Measurements from ENCODE around the gene SLC4A2. TPM values are rescaled to one million over a fixed set of nuclear protein-coding genes. Genes with fewer than 3 reads are reported as not detected.

SLC4A2 gene
- polyA plus RNA-seq, 3 donors: 70.5 to 87.7 (median 73.5) TPM

- no peak for DNase-seq (ENCODE audit: low read depth in 3 of 3, low spot score in 2 of 3)
Measured at GRCh38 chr7:151060416-151061212, 1.2 kb downstream of the SLC4A2 start.

- DNase-seq (ENCODE audit: low read depth in 3 of 3, low spot score in 2 of 3): no peak
Measured at GRCh38 chr7:151061213-151062110, 2.1 kb downstream of the SLC4A2 start.

GRCh38 chr7:151062111-151062398 lies 2.7 kb downstream of the SLC4A2 start:
- DNase-seq (ENCODE audit: low read depth in 3 of 3, low spot score in 2 of 3): no peak

- no peak for DNase-seq (ENCODE audit: low read depth in 3 of 3, low spot score in 2 of 3)
Measured at GRCh38 chr7:151062399-151063211, 3.2 kb downstream of the SLC4A2 start.

- DNase-seq (ENCODE audit: low read depth in 3 of 3, low spot score in 2 of 3): no peak
Measured at GRCh38 chr7:151063212-151063561, 3.8 kb downstream of the SLC4A2 start.

- DNase-seq (ENCODE audit: low read depth in 3 of 3, low spot score in 2 of 3): no peak
Measured at GRCh38 chr7:151064454-151064853, 5.1 kb downstream of the SLC4A2 start.

GRCh38 chr7:151064993-151065392 lies 5.6 kb downstream of the SLC4A2 start:
- no peak for DNase-seq (ENCODE audit: low read depth in 3 of 3, low spot score in 2 of 3)

- DNase-seq (ENCODE audit: low read depth in 3 of 3, low spot score in 2 of 3): no peak
Measured at GRCh38 chr7:151065516-151065915, 6.1 kb downstream of the SLC4A2 start.

- no peak for DNase-seq (ENCODE audit: low read depth in 3 of 3, low spot score in 2 of 3)
Measured at GRCh38 chr7:151066273-151066974, 7.0 kb downstream of the SLC4A2 start.

GRCh38 chr7:151068069-151068773 lies 8.8 kb downstream of the SLC4A2 start:
- no peak for DNase-seq (ENCODE audit: low read depth in 3 of 3, low spot score in 2 of 3)

- DNase-seq (ENCODE audit: low read depth in 3 of 3, low spot score in 2 of 3): no peak
Measured at GRCh38 chr7:151069841-151070573, 10.6 kb downstream of the SLC4A2 start.

GRCh38 chr7:151070574-151070960 lies 11.2 kb downstream of the SLC4A2 start:
- no peak for DNase-seq (ENCODE audit: low read depth in 3 of 3, low spot score in 2 of 3)

GRCh38 chr7:151071032-151071866 lies 11.9 kb downstream of the SLC4A2 start:
- DNase-seq (ENCODE audit: low read depth in 3 of 3, low spot score in 2 of 3): no peak

GRCh38 chr7:151073990-151074389 lies 14.6 kb downstream of the SLC4A2 start:
- no peak for DNase-seq (ENCODE audit: low read depth in 3 of 3, low spot score in 2 of 3)

GRCh38 chr7:151074817-151075661 lies 15.7 kb downstream of the SLC4A2 start:
- no peak for DNase-seq (ENCODE audit: low read depth in 3 of 3, low spot score in 2 of 3)

- DNase-seq (ENCODE audit: low read depth in 3 of 3, low spot score in 2 of 3): no peak
Measured at GRCh38 chr7:151075662-151075971, 16.2 kb downstream of the SLC4A2 start.

GRCh38 chr7:151075978-151076426 lies 16.6 kb downstream of the SLC4A2 start:
- no peak for DNase-seq (ENCODE audit: low read depth in 3 of 3, low spot score in 2 of 3)

Data from right renal cortex interstitium (tissue), 3 donors.